Keratinocyte (primary cell): ENCODE measurements around the gene FGF2. TPM values are rescaled to one million over a fixed set of nuclear protein-coding genes. Genes with fewer than 3 reads are reported as not detected.
"Not testable (repeated sequence)": the region's sequence is repeated elsewhere in the genome, so short reads cannot be mapped to it uniquely, and the experiment has no call there.

Source experiments
- DNase-seq: peaks from one replicate; pipeline ENCODE4 v3.0.0-alpha.2; 2011; ENCODE audit warnings: low read depth, missing footprints, low spot score
- FAIRE-seq: peaks from 2 replicates; lab custom pipeline; 2011; peaks lifted over from hg19 to GRCh38; lab: Jason Lieb, UNC
- H2AFZ ChIP-seq: 2 replicates; pipeline ENCODE4 v1.6.0; 2012; ENCODE audit warnings: low read length, control low read depth, inconsistent platforms; ENCODE audit not compliant: control insufficient read depth
- H3K27ac ChIP-seq: 2 replicates; pipeline ENCODE4 v1.5.1; 2011; ENCODE audit warnings: low read length; ENCODE audit not compliant: control insufficient read depth, insufficient read depth
- H3K27me3 ChIP-seq: 3 replicates; pipeline ENCODE4 v1.6.0; 2011; ENCODE audit warnings: low read length; ENCODE audit not compliant: control insufficient read depth, insufficient read depth; ENCODE audit errors: extremely low read depth
- H3K36me3 ChIP-seq, 2 experiments: 2 replicates in 1 of 2; 3 replicates in 1 of 2; pipeline ENCODE4 v1.5.1; 2011; ENCODE audit warnings: low read length in 2 of 2, mild to moderate bottlenecking in 1 of 2; ENCODE audit not compliant: control insufficient read depth in 2 of 2, insufficient read depth in 2 of 2; ENCODE audit errors: extremely low read depth in 1 of 2
- H3K4me1 ChIP-seq: 3 replicates; pipeline ENCODE4 v1.5.1; 2011; ENCODE audit warnings: low read length; ENCODE audit not compliant: control insufficient read depth, insufficient read depth; ENCODE audit errors: extremely low read depth
- H3K4me2 ChIP-seq: 3 replicates; pipeline ENCODE4 v1.6.0; 2011; ENCODE audit warnings: low read depth, low read length; ENCODE audit not compliant: control insufficient read depth, insufficient read depth; ENCODE audit errors: extremely low read depth
- H3K4me3 ChIP-seq, 3 experiments: fragments of 200-600 bp in 1 of 3; sonication (generic) in 1 of 3; 2 replicates in 2 of 3; 3 replicates in 1 of 3; pipeline ENCODE4 v1.5.1; 2011 to 2016; ENCODE audit warnings: low read length in 3 of 3, mild to moderate bottlenecking in 3 of 3, control low read depth in 2 of 3, inconsistent platforms in 1 of 3, low read depth in 1 of 3, mixed read lengths in 1 of 3, mixed run types in 1 of 3, moderate library complexity in 1 of 3; ENCODE audit not compliant: control insufficient read depth in 2 of 3, insufficient read depth in 2 of 3; ENCODE audit errors: extremely low read depth in 1 of 3
- H3K79me2 ChIP-seq: 2 replicates; pipeline ENCODE4 v1.6.0; 2012; ENCODE audit warnings: low read length; ENCODE audit not compliant: control insufficient read depth, insufficient read depth
- H3K9ac ChIP-seq: 3 replicates; pipeline ENCODE4 v1.6.0; 2011; ENCODE audit warnings: low read length; ENCODE audit not compliant: control insufficient read depth, insufficient read depth; ENCODE audit errors: extremely low read depth
- H3K9me1 ChIP-seq: 3 replicates; pipeline ENCODE4 v1.6.0; 2011; ENCODE audit warnings: low read length; ENCODE audit not compliant: control insufficient read depth, insufficient read depth; ENCODE audit errors: extremely low read depth
- H3K9me3 ChIP-seq: 2 replicates; pipeline ENCODE4 v1.5.1; 2012; ENCODE audit warnings: low read depth, low read length; ENCODE audit not compliant: control insufficient read depth
- H4K20me1 ChIP-seq: 3 replicates; pipeline ENCODE4 v1.6.0; 2011; ENCODE audit warnings: low read length; ENCODE audit not compliant: control insufficient read depth, insufficient read depth; ENCODE audit errors: extremely low read depth
- EZH2 ChIP-seq: IDR thresholded peaks from one replicate; pipeline ENCODE4 v1.6.1; 2012; ENCODE audit warnings: inconsistent platforms, mild to moderate bottlenecking, low read length, moderate library complexity
- dilution Hi-C: fragments of 300-500 bp; cut with MboI; formaldehyde crosslinking; loops from one replicate; pipeline ENCODE4 v1.7.0; 2020; ENCODE audit warnings: low sequenced_read_pairs; ENCODE audit not compliant: extremely low pct_ligation_motif_present
- polyA plus RNA-seq, 5 experiments: library from polyadenylated mRNA; depleted of rRNA in 3 of 5; stranded (reverse) in 3 of 5; stranded (forward) in 1 of 5; unstranded in 1 of 5; fragments of >200 nt; gene quantifications; 1 replicate in 1 of 5; 2 replicates in 3 of 5; 3 replicates in 1 of 5; pipeline versions ENCODE4 v1.2.1 to v1.2.3, GENCODE V29; 2011 to 2012; ENCODE audit warnings: missing spikeins in 2 of 5, low read depth in 1 of 5, low replicate concordance in 1 of 5
- TF ChIP-seq, protein P1 (sequence below), 3 experiments: IDR thresholded peaks in 1 of 3; conservative IDR thresholded peaks in 1 of 3; optimal IDR thresholded peaks in 1 of 3; 2 replicates in 2 of 3; 3 replicates in 1 of 3; pipeline versions ENCODE3 to v1.5.1; 2011; ENCODE audit warnings: low read length in 3 of 3, mild to moderate bottlenecking in 3 of 3, moderate library complexity in 2 of 3, control low read depth in 1 of 3, inconsistent platforms in 1 of 3; ENCODE audit not compliant: insufficient read depth in 2 of 3; ENCODE audit errors: extremely low read depth in 1 of 3

The FGF2 gene
- polyA plus RNA-seq, 1 donor (not counting 4 experiments of a cell fraction or from before 2014, with no cell fraction given), result 1.7 TPM

DNA sequence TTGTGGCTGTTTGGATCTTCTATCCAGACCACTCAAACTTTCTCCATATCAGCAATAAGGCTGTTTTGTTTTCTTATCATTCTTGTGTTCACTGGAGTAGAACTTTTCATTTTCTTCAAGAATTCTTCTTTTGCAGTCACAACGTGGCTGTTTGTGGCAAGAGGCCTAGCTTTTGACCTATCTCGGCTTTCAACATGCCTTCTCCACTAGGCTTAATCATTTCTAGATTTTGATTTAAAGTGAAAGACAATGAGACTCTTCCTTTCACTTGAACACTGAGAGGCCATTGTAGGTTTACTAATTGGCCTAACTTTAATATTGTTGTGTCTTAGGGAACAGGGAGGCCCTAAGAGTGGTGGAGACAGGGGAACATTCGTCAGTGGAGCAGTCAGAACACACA, 19.1 kb downstream of the FGF2 start:
- Histone ChIP-seq H3K4me3 (no peak overlapping the region), H3K4me1 (no peaks in the 10 kb centered on the region), H3K9ac (no peak overlapping the region), H3K4me2 (no peak overlapping the region), H3K27ac (no peak overlapping the region), H3K27me3 (no peaks in the 10 kb centered on the region), H3K36me3 (no peaks in the 10 kb centered on the region), H4K20me1 (no peaks in the 10 kb centered on the region), H3K9me1 (no peaks in the 10 kb centered on the region), H3K79me2 (no peaks in the 10 kb centered on the region), H3K9me3 (no peaks in the 10 kb centered on the region), H2AFZ (no peak overlapping the region)
- dilution Hi-C loops, result no loop called here
- no peak for TF ChIP-seq EZH2
- TF ChIP-seq, protein P1, sequence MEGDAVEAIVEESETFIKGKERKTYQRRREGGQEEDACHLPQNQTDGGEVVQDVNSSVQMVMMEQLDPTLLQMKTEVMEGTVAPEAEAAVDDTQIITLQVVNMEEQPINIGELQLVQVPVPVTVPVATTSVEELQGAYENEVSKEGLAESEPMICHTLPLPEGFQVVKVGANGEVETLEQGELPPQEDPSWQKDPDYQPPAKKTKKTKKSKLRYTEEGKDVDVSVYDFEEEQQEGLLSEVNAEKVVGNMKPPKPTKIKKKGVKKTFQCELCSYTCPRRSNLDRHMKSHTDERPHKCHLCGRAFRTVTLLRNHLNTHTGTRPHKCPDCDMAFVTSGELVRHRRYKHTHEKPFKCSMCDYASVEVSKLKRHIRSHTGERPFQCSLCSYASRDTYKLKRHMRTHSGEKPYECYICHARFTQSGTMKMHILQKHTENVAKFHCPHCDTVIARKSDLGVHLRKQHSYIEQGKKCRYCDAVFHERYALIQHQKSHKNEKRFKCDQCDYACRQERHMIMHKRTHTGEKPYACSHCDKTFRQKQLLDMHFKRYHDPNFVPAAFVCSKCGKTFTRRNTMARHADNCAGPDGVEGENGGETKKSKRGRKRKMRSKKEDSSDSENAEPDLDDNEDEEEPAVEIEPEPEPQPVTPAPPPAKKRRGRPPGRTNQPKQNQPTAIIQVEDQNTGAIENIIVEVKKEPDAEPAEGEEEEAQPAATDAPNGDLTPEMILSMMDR (optimal IDR thresholded peaks at IDR 0.05 in 1 of 3, IDR thresholded peaks at IDR 0.05 in 1 of 3, conservative IDR thresholded peaks at IDR 0.05 in 1 of 3; ENCODE audit: extremely low read depth in 1 of 3, insufficient read depth in 2 of 3, low read length in 3 of 3), result no peak
- no peak for DNase-seq
- FAIRE-seq, result no peak

DNA sequence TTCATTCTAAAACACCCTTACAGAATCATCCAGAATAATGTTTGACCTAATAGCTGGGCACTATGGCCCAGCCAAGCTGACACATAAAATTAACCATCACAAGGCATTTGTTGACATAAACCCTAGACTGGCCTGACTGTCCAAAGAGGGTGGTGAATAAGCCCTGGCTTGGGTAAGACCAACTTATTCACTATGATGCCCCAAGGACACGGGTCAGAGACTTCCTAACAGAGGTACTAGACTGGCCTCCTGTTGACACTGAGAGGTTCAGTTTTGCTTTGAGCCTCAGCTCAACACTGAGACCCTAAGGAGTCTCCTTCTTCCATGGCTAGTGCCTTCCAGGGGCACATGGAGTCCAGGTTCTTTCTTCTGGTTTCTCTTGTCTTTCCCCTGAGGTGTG, 21.3 kb downstream of the FGF2 start:
- H3K36me3 ChIP-seq, result no peaks in the 10 kb centered on the region
- H3K4me2 ChIP-seq, result no peak overlapping the region
- no peak overlapping the region for H2AFZ ChIP-seq
- H3K9me3 ChIP-seq, result no peaks in the 10 kb centered on the region
- dilution Hi-C loops, result no loop called here
- H3K4me3 ChIP-seq, result no peak overlapping the region
- H3K9me1 ChIP-seq, result no peaks in the 10 kb centered on the region
- H3K27me3 ChIP-seq, result no peaks in the 10 kb centered on the region
- no peaks in the 10 kb centered on the region for H3K4me1 ChIP-seq
- no peaks in the 10 kb centered on the region for H3K79me2 ChIP-seq
- no peak overlapping the region for H3K27ac ChIP-seq
- no peak for DNase-seq
- FAIRE-seq, result no peak
- H4K20me1 ChIP-seq, result no peaks in the 10 kb centered on the region
- no peak overlapping the region for H3K9ac ChIP-seq
- TF ChIP-seq EZH2, result no peak
- TF ChIP-seq, protein P1 (optimal IDR thresholded peaks at IDR 0.05 in 1 of 3, IDR thresholded peaks at IDR 0.05 in 1 of 3, conservative IDR thresholded peaks at IDR 0.05 in 1 of 3; ENCODE audit: extremely low read depth in 1 of 3, insufficient read depth in 2 of 3, low read length in 3 of 3), result no peak

DNA sequence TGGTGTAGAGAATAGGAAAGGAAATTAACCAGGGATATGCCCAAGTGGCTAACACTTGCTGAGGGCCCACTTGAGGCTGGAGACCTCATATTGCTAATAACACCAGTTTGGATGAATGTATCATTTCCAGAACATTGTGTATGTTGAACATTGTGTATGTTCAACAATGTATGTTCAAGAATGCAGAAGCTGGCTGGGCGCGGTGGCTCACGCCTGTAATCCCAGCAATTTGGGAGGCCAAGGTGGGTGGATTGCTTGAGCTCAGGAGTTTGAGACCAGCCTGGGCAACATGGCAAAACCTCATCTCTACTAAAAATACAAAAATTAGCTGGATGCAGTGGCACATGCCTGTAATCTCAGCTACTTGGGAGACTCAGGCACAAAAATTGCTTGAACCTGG, 23.2 kb downstream of the FGF2 start:
- H3K4me2 ChIP-seq, FAIRE-seq, H3K9ac ChIP-seq, H3K4me1 ChIP-seq, H3K79me2 ChIP-seq, H3K9me3 ChIP-seq, H3K36me3 ChIP-seq, H2AFZ ChIP-seq, dilution Hi-C loops, H3K27ac ChIP-seq, DNase-seq, H3K4me3 ChIP-seq, H3K9me1 ChIP-seq, H3K27me3 ChIP-seq, H4K20me1 ChIP-seq: not testable (repeated sequence)
